ENCODE data around the gene ELAVL4. TPM values are rescaled to one million over a fixed set of nuclear protein-coding genes. Genes with fewer than 3 reads are reported as not detected.

ELAVL4 gene
- total RNA-seq, 1 experiment from 2014 or later, result not detected

DNA sequence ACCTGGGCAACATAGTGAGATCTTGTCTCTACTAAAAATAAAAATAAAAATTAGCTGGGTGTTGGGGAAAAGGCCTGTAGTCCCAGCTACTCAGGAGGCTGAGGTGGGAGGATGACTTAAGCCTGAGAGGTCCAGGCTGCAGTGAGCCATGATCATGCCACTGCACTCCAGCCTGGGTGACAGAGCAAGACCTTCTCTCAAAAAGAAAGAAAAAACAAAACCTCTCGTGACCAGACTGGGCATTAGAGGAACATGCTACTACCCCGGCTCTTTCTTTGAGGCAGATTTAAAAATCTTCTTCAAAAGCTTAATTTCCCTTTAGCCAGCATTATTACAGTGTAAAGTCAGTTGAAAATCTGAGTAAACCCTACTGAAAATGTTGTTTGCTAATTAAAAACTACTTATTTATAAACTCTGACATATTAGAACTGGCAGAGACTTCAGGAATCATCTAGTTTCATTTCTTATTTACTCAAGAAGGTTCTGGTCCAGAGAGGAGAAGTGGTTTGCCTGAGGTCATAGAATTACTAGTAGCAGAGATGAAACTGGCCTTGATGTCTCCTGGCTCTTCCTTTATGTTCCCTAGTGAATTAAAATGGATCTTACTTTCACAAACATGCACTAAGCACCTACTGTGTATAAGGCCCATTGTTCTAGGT is 11.6 kb upstream of the ELAVL4 start:
- no peaks in the 10 kb centered on the region for H3K27me3 ChIP-seq (ENCODE audit: insufficient read depth, low read length)
- H2AFZ ChIP-seq (ENCODE audit: low read depth, low read length, poor library complexity, severe bottlenecking), result no peak overlapping the region
- no peaks in the 10 kb centered on the region for H3K79me2 ChIP-seq (ENCODE audit: insufficient read depth, low read length)
- DNase-seq (ENCODE audit: low read depth, low spot score) (no peak), ATAC-seq (no peak)
- ChIA-PET RAD21 (ENCODE audit: low non-redundant PET in 1 of 2, low total read pairs in 2 of 2, uncharacterized antibody in 2 of 2, unreplicated experiment in 2 of 2) (no interaction called here), CTCF (no interaction called here), POLR2A (no interaction called here)
- no TSS peak for BruUV-seq (replicated peaks)
- no peaks in the 10 kb centered on the region for H3K36me3 ChIP-seq (ENCODE audit: control insufficient read depth in 1 of 2, insufficient read depth in 2 of 2, low read length in 2 of 2)
- no peak for TF ChIP-seq TCF7L2 (IDR thresholded peaks at IDR 0.05; ENCODE audit: borderline replicate concordance, extremely low read depth, insufficient read depth, insufficient read length)
- TF ChIP-seq, protein P1, sequence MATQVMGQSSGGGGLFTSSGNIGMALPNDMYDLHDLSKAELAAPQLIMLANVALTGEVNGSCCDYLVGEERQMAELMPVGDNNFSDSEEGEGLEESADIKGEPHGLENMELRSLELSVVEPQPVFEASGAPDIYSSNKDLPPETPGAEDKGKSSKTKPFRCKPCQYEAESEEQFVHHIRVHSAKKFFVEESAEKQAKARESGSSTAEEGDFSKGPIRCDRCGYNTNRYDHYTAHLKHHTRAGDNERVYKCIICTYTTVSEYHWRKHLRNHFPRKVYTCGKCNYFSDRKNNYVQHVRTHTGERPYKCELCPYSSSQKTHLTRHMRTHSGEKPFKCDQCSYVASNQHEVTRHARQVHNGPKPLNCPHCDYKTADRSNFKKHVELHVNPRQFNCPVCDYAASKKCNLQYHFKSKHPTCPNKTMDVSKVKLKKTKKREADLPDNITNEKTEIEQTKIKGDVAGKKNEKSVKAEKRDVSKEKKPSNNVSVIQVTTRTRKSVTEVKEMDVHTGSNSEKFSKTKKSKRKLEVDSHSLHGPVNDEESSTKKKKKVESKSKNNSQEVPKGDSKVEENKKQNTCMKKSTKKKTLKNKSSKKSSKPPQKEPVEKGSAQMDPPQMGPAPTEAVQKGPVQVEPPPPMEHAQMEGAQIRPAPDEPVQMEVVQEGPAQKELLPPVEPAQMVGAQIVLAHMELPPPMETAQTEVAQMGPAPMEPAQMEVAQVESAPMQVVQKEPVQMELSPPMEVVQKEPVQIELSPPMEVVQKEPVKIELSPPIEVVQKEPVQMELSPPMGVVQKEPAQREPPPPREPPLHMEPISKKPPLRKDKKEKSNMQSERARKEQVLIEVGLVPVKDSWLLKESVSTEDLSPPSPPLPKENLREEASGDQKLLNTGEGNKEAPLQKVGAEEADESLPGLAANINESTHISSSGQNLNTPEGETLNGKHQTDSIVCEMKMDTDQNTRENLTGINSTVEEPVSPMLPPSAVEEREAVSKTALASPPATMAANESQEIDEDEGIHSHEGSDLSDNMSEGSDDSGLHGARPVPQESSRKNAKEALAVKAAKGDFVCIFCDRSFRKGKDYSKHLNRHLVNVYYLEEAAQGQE (IDR thresholded peaks at IDR 0.05; ENCODE audit: low read depth), result no peak
- TF ChIP-seq, protein P2, sequence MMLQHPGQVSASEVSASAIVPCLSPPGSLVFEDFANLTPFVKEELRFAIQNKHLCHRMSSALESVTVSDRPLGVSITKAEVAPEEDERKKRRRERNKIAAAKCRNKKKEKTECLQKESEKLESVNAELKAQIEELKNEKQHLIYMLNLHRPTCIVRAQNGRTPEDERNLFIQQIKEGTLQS (IDR thresholded peaks at IDR 0.05), result no peak
- TF ChIP-seq, protein P3, sequence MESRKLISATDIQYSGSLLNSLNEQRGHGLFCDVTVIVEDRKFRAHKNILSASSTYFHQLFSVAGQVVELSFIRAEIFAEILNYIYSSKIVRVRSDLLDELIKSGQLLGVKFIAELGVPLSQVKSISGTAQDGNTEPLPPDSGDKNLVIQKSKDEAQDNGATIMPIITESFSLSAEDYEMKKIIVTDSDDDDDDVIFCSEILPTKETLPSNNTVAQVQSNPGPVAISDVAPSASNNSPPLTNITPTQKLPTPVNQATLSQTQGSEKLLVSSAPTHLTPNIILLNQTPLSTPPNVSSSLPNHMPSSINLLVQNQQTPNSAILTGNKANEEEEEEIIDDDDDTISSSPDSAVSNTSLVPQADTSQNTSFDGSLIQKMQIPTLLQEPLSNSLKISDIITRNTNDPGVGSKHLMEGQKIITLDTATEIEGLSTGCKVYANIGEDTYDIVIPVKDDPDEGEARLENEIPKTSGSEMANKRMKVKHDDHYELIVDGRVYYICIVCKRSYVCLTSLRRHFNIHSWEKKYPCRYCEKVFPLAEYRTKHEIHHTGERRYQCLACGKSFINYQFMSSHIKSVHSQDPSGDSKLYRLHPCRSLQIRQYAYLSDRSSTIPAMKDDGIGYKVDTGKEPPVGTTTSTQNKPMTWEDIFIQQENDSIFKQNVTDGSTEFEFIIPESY (IDR thresholded peaks at IDR 0.05; ENCODE audit: extremely low read depth, insufficient replicate concordance, low read length), result no peak
- TF ChIP-seq, protein P4, sequence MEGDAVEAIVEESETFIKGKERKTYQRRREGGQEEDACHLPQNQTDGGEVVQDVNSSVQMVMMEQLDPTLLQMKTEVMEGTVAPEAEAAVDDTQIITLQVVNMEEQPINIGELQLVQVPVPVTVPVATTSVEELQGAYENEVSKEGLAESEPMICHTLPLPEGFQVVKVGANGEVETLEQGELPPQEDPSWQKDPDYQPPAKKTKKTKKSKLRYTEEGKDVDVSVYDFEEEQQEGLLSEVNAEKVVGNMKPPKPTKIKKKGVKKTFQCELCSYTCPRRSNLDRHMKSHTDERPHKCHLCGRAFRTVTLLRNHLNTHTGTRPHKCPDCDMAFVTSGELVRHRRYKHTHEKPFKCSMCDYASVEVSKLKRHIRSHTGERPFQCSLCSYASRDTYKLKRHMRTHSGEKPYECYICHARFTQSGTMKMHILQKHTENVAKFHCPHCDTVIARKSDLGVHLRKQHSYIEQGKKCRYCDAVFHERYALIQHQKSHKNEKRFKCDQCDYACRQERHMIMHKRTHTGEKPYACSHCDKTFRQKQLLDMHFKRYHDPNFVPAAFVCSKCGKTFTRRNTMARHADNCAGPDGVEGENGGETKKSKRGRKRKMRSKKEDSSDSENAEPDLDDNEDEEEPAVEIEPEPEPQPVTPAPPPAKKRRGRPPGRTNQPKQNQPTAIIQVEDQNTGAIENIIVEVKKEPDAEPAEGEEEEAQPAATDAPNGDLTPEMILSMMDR (IDR thresholded peaks at IDR 0.05 in 2 of 3, conservative IDR thresholded peaks at IDR 0.05 in 1 of 3; ENCODE audit: borderline replicate concordance in 1 of 3, insufficient read depth in 1 of 3, low read depth in 2 of 3, low read length in 2 of 3), result no peak
- TF ChIP-seq, protein P5, sequence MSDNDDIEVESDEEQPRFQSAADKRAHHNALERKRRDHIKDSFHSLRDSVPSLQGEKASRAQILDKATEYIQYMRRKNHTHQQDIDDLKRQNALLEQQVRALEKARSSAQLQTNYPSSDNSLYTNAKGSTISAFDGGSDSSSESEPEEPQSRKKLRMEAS (IDR thresholded peaks at IDR 0.05), result no peak
- TF ChIP-seq SIN3A (IDR thresholded peaks at IDR 0.05; ENCODE audit: low read depth), result no peak
- TF ChIP-seq EZH2 (IDR thresholded peaks at IDR 0.05), result no peak
- no peak for TF ChIP-seq YY1 (IDR thresholded peaks at IDR 0.05; ENCODE audit: extremely low read depth, insufficient replicate concordance, low read depth, low read length)
- TF ChIP-seq POLR2A (IDR thresholded peaks at IDR 0.05; ENCODE audit: borderline replicate concordance, extremely low read depth, insufficient read depth, insufficient read length), result no peak
- TF ChIP-seq EZH2phosphoT487 (IDR thresholded peaks at IDR 0.05; ENCODE audit: borderline replicate concordance), result no peak
- TF ChIP-seq CEBPB (IDR thresholded peaks at IDR 0.05; ENCODE audit: low read depth), result no peak
- intact Hi-C loops (cut with micrococcal nuclease), result no loop called here
- H3K4me2 ChIP-seq (ENCODE audit: low read length), result no peak overlapping the region
- no peak overlapping the region for H3K27ac ChIP-seq (ENCODE audit: low read depth, low read length)
- no peaks in the 10 kb centered on the region for H3K9me2 ChIP-seq (ENCODE audit: insufficient read depth)
- H3K4me1 ChIP-seq (ENCODE audit: control insufficient read depth in 1 of 2, insufficient read depth in 2 of 2, low read length in 2 of 2), result no peaks in the 10 kb centered on the region
- no peak overlapping the region for H3K4me3 ChIP-seq (replicated peaks in 1 of 2; ENCODE audit: low read depth in 1 of 2, low read length in 2 of 2)
- no peak overlapping the region for H3K9ac ChIP-seq (ENCODE audit: low read length)
- H4K20me1 ChIP-seq (ENCODE audit: insufficient read depth), result no peaks in the 10 kb centered on the region
- H3K9me3 ChIP-seq (ENCODE audit: control insufficient read depth in 1 of 2, insufficient read depth in 1 of 2, low read depth in 1 of 2, low read length in 2 of 2), result no peaks in the 10 kb centered on the region

Measured in HCT116 (cell line).